Liver (tissue), 3 donors: ENCODE data around the gene ENOX2.

Experiments used
- CTCF ChIP-seq: fragments of 150-350 bp; IDR thresholded peaks from 2 replicates; pipeline ENCODE4 v1.5.1; 2017; ENCODE audit warnings: improper control_type of control experiment, low read depth, low read length; ENCODE audit not compliant: missing input control
- FOXA1 ChIP-seq: IDR thresholded peaks from 2 replicates; pipeline ENCODE4 v1.6.1; 2016; ENCODE audit warnings: antibody characterized with exemption
- GABPA ChIP-seq, 2 donors: IDR thresholded peaks in 1 of 2; conservative IDR thresholded peaks in 1 of 2; 2 replicates each; pipeline ENCODE4 v1.6.1; 2016; ENCODE audit warnings: antibody characterized with exemption in 2 of 2, mild to moderate bottlenecking in 1 of 2, moderate library complexity in 1 of 2
- MAX ChIP-seq: IDR thresholded peaks from 2 replicates; pipeline ENCODE4 v1.6.1; 2016; ENCODE audit warnings: antibody characterized with exemption
- RAD21 ChIP-seq, 2 donors: IDR thresholded peaks; 2 replicates each; pipeline ENCODE4 v1.6.1; 2016; ENCODE audit warnings: antibody characterized with exemption in 2 of 2, mild to moderate bottlenecking in 2 of 2
- REST ChIP-seq: IDR thresholded peaks from 2 replicates; pipeline ENCODE4 v1.6.1; 2016; ENCODE audit warnings: antibody characterized with exemption, mild to moderate bottlenecking
- SP1 ChIP-seq: IDR thresholded peaks from 2 replicates; pipeline ENCODE4 v1.6.1; 2018; ENCODE audit warnings: antibody characterized with exemption, mild to moderate bottlenecking
- TAF1 ChIP-seq: conservative IDR thresholded peaks from 2 replicates; pipeline ENCODE4 v1.6.1; 2016; ENCODE audit warnings: antibody characterized with exemption, mild to moderate bottlenecking
- YY1 ChIP-seq: IDR thresholded peaks from 2 replicates; pipeline ENCODE4 v1.6.1; 2016; ENCODE audit warnings: antibody characterized with exemption, mild to moderate bottlenecking
- ZBTB33 ChIP-seq: IDR thresholded peaks from 2 replicates; pipeline ENCODE4 v1.6.1; 2016; ENCODE audit warnings: antibody characterized with exemption
- donor health status: healthy.
- donor health status: healthy.

GRCh38 chrX:130952266-130953043 is 49.4 kb upstream of the ENOX2 start:
- TF ChIP-seq REST, result no peak
- no peak for TF ChIP-seq CTCF
- no peak for TF ChIP-seq RAD21 (IDR thresholded peaks at IDR 0.05)
- no peak for TF ChIP-seq TAF1
- no peak for TF ChIP-seq MAX
- no peak for TF ChIP-seq YY1
- no peak for TF ChIP-seq ZBTB33
- no peak for TF ChIP-seq FOXA1
- TF ChIP-seq GABPA (IDR thresholded peaks at IDR 0.05 in 1 of 2, conservative IDR thresholded peaks at IDR 0.05 in 1 of 2), result no peak
- no peak for TF ChIP-seq SP1
